HepG2 (cell line): ENCODE results near the gene UCN3.

ENCODE experiments used
- CSRNP2 ChIP-seq: sonication (generic); formaldehyde crosslinking; conservative IDR thresholded peaks from 2 replicates; pipeline ENCODE4 v1.8.0; 2022; ENCODE audit warnings: low read depth, missing genetic modification reagents
- HBP1 ChIP-seq: IDR thresholded peaks from 2 replicates; pipeline ENCODE4 v1.6.1; 2016; ENCODE audit warnings: low read depth, control low read depth
- KDM1A ChIP-seq: IDR thresholded peaks from 2 replicates; pipeline ENCODE4 v1.6.1; 2016; ENCODE audit warnings: missing compliant biosample characterization
- MYNN ChIP-seq: sonication (generic); formaldehyde crosslinking; IDR thresholded peaks from 2 replicates; pipeline ENCODE4 v1.4.0; 2020; ENCODE audit warnings: mild to moderate bottlenecking, low read depth, missing genetic modification reagents
- PHF21A ChIP-seq: sonication (generic); formaldehyde crosslinking; IDR thresholded peaks from 2 replicates; pipeline ENCODE4 v1.5.0; 2020; ENCODE audit warnings: mild to moderate bottlenecking, missing genetic modification reagents
- ZNF138 ChIP-seq: sonication (generic); formaldehyde crosslinking; IDR thresholded peaks from 2 replicates; pipeline ENCODE4 v1.5.0; 2020; ENCODE audit warnings: mild to moderate bottlenecking, low read depth, missing genetic modification reagents
- ZNF333 ChIP-seq: sonication (generic); formaldehyde crosslinking; IDR thresholded peaks from 2 replicates; pipeline ENCODE4 v1.4.0; 2020; ENCODE audit warnings: mild to moderate bottlenecking, missing genetic modification reagents, borderline replicate concordance
- TF ChIP-seq, protein P1 (sequence below): sonication (generic); formaldehyde crosslinking; IDR thresholded peaks from 2 replicates; pipeline ENCODE4 v1.5.0; 2020; ENCODE audit warnings: mild to moderate bottlenecking, missing genetic modification reagents, moderate library complexity
- TF ChIP-seq, protein P2 (sequence below): sonication (generic); formaldehyde crosslinking; conservative IDR thresholded peaks from 2 replicates; pipeline ENCODE4 v1.4.0; 2020; ENCODE audit warnings: missing genetic modification reagents

- TF ChIP-seq MYNN (CRISPR knock-in tag), result no peak
- TF ChIP-seq ZNF138 (CRISPR knock-in tag), result no peak
- TF ChIP-seq PHF21A, result no peak
- TF ChIP-seq HBP1 (CRISPR knock-in tag), result no peak
- no peak for TF ChIP-seq KDM1A (CRISPR knock-in tag)
- TF ChIP-seq, protein P1, sequence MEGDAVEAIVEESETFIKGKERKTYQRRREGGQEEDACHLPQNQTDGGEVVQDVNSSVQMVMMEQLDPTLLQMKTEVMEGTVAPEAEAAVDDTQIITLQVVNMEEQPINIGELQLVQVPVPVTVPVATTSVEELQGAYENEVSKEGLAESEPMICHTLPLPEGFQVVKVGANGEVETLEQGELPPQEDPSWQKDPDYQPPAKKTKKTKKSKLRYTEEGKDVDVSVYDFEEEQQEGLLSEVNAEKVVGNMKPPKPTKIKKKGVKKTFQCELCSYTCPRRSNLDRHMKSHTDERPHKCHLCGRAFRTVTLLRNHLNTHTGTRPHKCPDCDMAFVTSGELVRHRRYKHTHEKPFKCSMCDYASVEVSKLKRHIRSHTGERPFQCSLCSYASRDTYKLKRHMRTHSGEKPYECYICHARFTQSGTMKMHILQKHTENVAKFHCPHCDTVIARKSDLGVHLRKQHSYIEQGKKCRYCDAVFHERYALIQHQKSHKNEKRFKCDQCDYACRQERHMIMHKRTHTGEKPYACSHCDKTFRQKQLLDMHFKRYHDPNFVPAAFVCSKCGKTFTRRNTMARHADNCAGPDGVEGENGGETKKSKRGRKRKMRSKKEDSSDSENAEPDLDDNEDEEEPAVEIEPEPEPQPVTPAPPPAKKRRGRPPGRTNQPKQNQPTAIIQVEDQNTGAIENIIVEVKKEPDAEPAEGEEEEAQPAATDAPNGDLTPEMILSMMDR (CRISPR knock-in tag), result no peak
- no peak for TF ChIP-seq ZNF333 (CRISPR knock-in tag)
- TF ChIP-seq, protein P2, sequence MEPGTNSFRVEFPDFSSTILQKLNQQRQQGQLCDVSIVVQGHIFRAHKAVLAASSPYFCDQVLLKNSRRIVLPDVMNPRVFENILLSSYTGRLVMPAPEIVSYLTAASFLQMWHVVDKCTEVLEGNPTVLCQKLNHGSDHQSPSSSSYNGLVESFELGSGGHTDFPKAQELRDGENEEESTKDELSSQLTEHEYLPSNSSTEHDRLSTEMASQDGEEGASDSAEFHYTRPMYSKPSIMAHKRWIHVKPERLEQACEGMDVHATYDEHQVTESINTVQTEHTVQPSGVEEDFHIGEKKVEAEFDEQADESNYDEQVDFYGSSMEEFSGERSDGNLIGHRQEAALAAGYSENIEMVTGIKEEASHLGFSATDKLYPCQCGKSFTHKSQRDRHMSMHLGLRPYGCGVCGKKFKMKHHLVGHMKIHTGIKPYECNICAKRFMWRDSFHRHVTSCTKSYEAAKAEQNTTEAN (CRISPR knock-in tag), result no peak
- no peak for TF ChIP-seq CSRNP2 (CRISPR knock-in tag)
These were observed 8.5 kb downstream of the UCN3 start for GRCh38 chr10:5373307-5373706.
